Activated CD4-positive, CD25-positive, alpha-beta regulatory T cell treated with anti-CD3 and anti-CD28 coated beads, Interleukin-2, amount 50 U/mL, for 24 hours (primary cell): ENCODE results near the gene EBF4.
A peak's percentile ranks its signal among the peaks of the same experiment; 100 is the strongest.
"Not testable (repeated sequence)": the region's sequence is repeated elsewhere in the genome, so short reads cannot be mapped to it uniquely, and the experiment has no call there.

ENCODE experiments used
- ATAC-seq, 2 donors: fragments of 150-1000 bp; cut with Tn5 transposase; one replicate each; pipeline ENCODE4 v1.10.0; 2021; ENCODE audit warnings: mild to moderate bottlenecking in 1 of 2, moderate library complexity in 1 of 2

Gene EBF4

DNA sequence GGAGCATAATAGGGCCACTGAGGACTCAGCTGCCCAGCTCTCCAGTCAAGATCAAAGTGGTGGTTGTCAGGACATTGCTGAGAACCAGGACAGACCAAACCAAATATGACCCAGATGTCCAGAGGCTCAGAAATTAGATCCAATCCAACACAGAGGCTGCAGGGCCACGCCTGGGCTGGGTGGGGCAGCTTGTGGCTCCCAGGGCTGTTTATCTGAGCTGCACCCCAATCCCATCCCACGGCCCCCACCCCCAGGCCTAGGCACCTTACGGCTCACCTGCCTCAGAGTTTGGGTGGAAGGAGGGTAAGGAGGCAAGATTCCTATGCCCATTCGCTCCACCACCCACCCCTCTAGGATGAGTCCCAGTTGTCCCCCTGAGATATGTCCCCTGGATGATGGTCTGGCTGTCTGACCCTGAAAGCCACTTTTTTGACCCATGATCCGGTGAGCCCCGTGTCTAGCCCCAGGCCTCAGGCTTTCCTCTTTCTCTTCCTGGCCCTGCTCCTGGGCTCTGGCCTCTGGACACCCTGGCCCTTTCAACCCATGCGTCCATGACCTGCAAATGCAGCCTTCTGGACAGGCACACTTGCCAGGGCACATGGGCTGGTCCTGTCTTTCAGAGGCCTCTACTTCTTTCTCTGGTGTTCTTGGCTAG, 67.8 kb downstream of the EBF4 start:
- no peak for ATAC-seq

DNA sequence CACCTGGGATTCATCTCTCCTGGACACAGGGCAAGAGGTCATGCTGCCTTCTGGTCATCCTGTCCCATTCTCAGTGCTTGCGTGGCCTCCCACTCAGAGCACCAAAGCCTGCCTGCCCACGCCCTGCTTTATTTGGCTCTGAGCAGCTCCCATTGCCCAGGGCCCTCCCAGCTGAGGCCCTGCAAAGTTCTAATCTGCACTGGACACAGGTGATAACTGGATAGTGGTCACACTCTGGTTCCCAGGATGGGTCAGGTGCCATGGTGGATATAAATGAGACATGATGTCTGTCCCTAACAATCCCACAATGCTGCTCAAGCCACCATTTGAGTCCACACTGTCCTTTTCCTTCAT, 68.3 kb downstream of the EBF4 start:
- ATAC-seq: no peak

GRCh38 chr20:2761885-2762284, 69.3 kb downstream of the EBF4 start:
- ATAC-seq: no peak

- no peak for ATAC-seq
Measured at GRCh38 chr20:2762578-2763131, 70.1 kb downstream of the EBF4 start.

DNA sequence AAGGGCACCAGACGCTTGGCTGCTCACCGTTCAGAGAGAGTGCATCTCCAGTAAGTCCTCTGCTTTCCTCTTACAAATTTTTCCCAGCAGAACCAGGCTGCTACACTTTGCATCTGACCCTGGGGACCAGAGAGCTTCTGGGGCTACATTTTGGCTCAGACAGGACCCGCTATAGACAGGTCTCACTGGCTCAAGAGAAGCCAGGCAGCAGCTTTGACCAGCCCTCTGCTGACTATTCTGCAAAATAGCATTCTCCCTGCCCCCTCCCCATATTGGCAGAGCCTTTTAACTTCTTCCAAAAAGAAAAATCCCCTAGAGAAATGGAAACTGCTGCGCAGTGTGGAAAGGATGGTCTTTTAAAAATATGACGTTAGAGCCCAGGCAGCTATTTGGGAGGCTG, 70.6 kb downstream of the EBF4 start:
- ATAC-seq: no peak

GRCh38 chr20:2767768-2768631, 75.4 kb downstream of the EBF4 start:
- ATAC-seq: no peak

DNA sequence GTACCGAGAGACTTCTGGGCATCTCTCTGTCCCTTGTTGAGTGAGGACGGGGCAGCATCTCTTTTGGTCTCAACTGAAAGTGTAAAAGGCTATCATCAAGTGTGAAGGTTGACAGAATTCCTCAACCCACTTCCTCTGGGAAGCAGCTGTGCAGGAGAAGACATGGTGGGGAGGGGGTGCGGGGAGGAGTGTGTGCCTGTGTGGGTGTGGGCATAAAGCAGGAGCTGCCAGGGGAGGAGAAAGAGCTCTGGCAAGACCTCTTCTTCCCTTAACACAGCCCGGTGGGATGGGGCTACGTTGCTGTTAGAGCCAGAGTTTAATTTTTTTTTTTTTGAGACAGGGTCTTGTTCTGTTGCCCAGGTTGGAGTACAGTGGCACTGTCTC, 76.0 kb downstream of the EBF4 start:
- no peak for ATAC-seq

DNA sequence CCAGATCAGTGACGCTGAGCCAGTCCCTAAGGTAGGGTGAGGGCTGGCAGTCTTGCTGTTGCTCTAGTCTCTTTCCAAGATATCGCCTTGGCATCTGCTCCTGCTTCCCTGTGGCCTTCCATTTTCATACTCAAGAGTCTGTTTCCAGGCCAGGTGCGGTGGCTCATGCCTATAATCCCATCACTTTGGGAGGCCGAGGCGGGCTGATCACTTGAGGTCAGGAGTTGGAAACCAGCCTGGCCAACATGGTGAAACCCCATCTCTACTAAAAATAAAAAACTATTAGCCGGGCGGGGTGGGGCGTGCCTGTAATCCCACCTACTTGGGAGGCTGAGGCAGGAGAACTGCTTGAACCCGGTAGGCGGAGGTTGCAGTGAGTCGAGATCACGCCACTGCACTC, 77.5 kb downstream of the EBF4 start:
- ATAC-seq: not testable (repeated sequence)

GRCh38 chr20:2771631-2772080, 79.1 kb downstream of the EBF4 start:
- ATAC-seq: no peak

GRCh38 chr20:2773812-2774211, 81.2 kb downstream of the EBF4 start:
- no peak for ATAC-seq

GRCh38 chr20:2775139-2775538, 82.6 kb downstream of the EBF4 start:
- ATAC-seq: no peak

GRCh38 chr20:2778602-2779321, 86.2 kb downstream of the EBF4 start:
- ATAC-seq: no peak

DNA sequence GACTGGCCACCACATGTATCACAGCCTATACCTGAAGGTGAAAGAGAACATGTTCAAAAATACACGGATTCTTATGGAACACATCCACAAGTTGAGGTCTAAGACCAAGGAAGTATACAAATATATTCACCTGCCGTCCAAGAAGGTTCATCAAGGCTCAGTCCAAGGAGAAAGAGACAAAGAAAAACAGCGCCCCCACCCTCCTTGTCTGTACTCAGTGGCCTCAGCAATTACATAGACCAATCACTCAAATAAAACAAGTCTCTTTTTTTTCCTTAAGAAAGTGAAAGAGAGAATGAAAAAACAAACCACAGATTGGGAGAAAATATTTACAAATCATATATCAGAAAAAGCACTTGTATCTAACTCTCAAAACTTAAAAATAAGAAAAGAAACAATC, 88.4 kb downstream of the EBF4 start:
- ATAC-seq: no peak

GRCh38 chr20:2783908-2784566, 91.5 kb downstream of the EBF4 start:
- ATAC-seq: peak; percentile 58 to 74

DNA sequence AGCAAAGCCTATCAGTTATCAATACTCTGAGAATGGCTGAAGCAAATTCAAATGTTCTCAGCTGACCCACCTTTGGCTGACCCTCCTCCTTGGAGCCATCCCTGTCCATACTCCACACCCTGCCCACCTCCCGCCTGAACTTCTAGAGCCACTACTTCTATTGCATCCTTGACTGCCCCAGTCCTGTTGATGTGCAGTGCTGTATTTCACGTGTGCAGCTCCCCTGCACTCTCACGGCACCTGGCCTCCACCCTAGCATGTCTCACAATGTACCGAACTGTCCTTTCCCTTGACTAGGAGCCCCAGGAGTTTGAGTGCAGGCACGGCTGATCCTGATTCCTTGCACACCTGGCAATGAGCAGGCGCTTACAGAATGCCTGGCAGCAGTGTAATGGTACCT, 100.9 kb downstream of the EBF4 start:
- no peak for ATAC-seq

DNA sequence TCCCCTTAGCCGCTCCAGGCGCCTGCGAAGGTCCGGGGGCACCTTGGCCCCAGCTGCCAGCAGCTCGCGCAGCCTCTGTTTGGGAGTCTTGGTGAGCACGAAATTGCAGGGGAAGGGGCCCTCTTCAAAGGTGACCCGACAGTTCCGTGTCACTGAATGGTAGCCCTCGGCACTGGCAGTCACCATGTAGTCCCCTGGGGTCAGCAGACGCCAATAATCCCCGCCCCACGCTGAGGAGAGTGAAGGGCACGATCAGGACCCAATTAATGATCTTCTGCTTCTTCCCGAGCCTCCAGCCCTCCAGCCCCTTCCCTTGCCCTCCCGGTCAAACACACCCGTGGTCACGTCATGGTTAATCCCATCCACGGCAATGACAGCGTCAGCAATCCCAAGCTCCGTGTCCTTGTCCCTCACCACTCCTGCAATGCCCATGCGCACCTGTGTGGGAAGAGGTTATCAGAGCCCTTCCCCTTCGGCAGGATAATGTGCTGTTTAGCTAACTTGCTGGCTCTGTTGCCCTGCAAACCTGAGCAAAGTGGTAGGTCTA, 101.7 kb downstream of the EBF4 start:
- no peak for ATAC-seq

GRCh38 chr20:2794866-2795447, 102.4 kb downstream of the EBF4 start:
- ATAC-seq: no peak

- ATAC-seq: no peak
Measured at GRCh38 chr20:2795451-2795850, 102.9 kb downstream of the EBF4 start.

DNA sequence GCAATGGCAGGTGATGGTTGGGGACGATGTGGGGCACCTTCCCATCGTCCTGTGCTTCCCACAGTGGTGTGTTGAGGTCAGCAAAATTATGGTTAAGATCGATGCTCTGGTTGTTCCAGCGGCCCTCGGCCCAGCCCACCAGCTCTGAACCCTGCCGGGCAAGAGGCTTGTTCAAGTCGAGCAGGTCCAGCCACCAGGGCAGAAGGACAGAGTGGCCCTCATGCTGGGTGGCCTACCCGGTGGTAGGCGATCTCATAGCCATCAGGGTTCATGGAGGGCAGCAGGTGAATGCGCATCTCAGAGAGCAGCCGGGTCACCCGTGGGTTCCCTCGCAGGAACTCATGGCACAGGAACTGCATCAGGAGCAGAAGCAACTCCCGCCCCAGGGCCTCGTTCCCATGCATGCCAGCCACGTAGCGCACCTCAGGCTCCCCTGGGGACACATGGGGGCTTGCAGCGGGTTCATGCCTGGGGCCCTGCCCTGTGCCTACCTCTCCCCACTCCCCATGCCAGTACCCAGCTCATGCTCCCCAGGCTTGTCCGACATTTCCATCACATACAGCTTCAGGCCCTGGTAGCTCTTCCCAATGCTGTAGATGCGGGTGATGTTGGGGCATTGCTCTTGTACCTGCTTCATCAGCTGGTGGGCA, 103.6 kb downstream of the EBF4 start:
- ATAC-seq: no peak

- ATAC-seq: no peak
Measured at GRCh38 chr20:2797136-2797983, 104.8 kb downstream of the EBF4 start.
